ENCODE data around the gene RIPOR1.

The RIPOR1 gene

DNA sequence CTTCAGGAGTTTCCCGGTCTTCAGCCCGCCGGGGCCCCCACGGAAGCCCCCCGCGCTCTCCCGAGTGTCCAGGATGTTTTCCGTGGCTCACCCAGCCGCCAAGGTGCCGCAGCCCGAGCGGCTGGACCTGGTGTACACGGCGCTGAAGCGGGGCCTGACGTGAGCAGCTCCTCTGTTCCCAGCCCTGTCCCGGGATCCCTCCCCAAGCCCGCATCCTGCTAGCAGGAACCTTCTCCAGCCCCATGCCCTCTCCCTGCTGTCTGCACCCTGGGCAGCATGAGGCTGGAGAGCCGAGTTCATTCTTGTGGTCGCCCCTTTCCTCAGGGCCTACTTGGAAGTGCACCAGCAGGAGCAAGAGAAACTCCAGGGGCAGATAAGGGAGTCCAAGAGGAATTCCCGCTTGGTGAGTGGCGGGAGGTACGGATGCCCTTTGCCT lies 10.1 kb downstream of the RIPOR1 start:
- DNase-seq, result no peak

DNA sequence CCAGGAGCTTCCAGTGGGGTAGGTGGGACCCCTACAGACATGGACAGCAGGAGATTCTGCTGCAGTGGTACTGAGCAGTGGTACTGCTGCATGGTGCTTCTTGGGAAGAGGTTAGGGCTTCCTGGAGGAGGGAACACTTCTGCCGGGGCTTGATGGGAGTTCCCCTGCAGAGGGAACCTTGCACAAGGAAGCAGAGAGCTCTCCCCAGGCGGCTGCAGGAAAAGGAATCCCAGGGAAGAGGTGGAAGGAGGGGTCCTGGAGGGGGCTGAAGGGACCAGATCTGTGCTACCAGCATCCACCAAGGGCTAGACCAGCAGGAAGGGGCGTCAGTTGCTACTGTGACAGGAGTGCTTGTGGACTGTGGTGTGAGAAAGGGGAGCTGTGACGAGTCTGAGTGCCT lies 10.6 kb downstream of the RIPOR1 start:
- no peak for DNase-seq

- no peak for DNase-seq
Measured at GRCh38 chr16:67539691-67540635, 11.3 kb downstream of the RIPOR1 start.

GRCh38 chr16:67540756-67541155 lies 12.1 kb downstream of the RIPOR1 start:
- no peak for DNase-seq

DNA sequence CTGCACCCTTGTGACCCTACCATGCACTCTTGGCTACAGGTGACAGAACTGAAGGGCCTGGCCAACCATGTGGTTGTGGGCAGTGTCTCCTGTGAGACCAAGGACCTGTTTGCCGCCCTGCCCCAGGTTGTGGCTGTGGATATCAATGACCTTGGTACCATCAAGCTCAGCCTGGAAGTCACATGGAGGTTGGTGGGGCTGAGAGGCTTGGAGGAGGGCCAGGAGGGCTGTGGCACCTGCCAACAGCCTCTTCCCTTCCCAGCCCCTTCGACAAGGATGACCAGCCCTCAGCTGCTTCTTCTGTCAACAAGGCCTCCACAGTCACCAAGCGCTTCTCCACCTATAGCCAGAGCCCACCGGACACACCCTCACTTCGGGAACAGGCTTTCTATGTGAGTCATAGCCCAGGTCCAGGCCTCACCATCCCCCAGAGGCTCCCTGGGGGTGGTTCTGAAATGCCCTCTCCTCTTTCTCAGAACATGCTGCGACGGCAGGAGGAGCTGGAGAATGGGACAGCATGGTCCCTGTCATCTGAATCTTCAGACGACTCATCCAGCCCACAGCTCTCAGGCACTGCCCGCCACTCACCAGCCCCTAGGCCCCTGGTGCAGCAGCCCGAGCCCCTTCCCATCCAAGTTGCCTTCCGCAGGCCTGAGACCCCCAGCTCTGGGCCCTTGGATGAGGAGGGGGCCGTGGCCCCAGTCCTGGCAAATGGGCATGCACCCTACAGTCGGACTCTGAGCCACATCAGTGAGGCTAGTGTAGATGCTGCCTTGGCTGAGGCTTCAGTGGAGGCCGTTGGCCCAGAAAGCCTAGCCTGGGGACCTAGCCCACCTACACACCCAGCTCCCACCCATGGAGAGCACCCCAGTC lies 13.0 kb downstream of the RIPOR1 start:
- no peak for DNase-seq

GRCh38 chr16:67542464-67542863 lies 13.8 kb downstream of the RIPOR1 start:
- DNase-seq, result no peak

DNA sequence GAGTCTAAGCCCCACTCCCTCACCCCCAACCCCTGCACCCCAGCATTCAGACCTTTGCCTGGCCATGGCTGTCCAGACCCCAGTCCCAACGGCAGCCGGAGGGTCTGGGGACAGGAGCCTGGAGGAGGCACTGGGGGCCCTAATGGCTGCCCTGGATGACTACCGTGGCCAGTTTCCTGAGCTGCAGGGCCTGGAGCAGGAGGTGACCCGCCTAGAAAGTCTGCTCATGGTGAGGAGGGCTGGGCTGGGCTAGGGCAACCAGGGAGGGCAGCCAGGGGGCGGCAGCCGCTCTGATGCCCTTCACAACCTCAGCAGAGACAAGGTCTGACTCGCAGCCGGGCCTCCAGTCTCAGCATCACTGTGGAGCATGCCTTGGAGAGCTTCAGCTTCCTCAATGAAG lies 14.4 kb downstream of the RIPOR1 start:
- no peak for DNase-seq

- DNase-seq, result no peak
Measured at GRCh38 chr16:67543582-67543981, 15.0 kb downstream of the RIPOR1 start.

DNA sequence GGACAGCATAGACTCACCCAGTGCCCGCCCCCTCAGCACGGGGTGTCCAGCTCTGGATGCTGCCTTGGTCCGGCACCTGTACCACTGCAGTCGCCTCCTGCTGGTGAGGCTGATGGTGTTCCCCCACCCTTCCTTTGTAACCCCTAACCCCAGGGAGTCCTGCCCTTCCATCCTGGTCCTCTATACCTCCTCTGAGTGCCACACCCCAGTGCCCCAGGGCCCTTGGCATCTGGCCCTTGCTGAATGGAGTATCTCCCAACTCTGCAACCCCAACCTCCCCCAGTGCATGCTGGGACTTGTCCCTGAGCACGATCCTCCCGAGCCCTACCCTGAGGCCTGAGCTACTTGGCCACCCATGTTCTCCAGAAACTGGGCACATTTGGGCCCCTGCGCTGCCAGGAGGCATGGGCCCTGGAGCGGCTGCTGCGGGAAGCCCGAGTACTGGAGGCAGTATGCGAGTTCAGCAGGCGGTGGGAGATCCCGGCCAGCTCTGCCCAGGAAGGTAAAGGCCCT lies 15.8 kb downstream of the RIPOR1 start:
- DNase-seq, result no peak

GRCh38 chr16:67544844-67545664 lies 16.4 kb downstream of the RIPOR1 start:
- DNase-seq, result no peak

- no peak for DNase-seq
Measured at GRCh38 chr16:67545665-67546024, 17.0 kb downstream of the RIPOR1 start.

DNA sequence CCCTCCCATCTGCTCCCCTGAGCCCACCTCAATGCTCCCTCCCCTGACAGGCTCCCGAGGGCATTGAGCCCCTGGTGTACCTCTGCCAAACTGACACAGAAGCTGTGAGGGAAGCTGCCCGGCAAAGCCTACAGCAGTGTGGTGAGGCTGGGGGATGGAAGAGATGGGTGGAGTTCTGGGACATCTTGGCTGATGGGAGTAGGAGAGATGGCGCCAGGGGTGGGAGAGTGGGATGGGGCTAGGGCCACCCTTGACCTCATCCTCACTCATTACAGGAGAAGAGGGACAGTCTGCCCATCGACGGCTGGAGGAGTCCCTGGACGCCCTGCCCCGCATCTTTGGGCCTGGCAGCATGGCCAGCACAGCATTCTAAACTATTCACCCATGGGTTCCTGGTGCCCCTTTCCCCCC lies 17.5 kb downstream of the RIPOR1 start:
- no peak for DNase-seq

DNA sequence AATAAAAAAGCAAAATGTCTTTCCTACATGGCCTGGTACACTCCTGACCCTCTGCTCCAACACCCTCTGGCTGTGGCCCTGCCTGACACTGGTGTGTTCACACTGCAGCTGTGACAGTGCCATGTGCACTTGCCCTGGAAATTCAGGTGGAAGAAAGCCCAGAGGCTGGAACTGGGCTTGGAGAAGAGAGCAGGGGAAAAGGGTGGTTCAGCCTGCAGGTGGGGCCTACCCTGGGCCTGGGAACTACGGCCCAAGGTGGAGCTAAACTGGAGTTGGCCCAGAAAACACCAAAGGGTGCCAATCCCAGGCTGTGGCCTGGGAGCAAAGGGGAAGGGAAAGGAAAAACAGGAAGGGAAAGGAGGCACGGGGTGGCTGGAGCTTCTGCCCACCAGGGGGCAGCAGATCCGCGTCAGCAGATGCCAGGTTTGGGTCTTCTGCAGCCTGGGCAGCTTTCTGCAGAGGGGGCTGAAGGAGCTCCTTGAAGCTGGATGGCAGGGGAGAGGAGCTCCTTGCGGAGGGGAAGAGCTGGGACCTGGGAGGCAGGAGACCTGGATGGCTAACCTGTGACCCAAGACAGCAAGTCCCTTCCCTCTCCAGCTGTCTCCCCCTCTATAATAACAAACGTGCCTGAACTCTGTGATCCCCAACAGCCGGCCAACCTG lies 18.3 kb downstream of the RIPOR1 start:
- peak in 10 of 14 donors; percentile 18 to 67 (median 44) for DNase-seq

- DNase-seq, result no peak
Measured at GRCh38 chr16:67547423-67548264, 19.0 kb downstream of the RIPOR1 start.

DNA sequence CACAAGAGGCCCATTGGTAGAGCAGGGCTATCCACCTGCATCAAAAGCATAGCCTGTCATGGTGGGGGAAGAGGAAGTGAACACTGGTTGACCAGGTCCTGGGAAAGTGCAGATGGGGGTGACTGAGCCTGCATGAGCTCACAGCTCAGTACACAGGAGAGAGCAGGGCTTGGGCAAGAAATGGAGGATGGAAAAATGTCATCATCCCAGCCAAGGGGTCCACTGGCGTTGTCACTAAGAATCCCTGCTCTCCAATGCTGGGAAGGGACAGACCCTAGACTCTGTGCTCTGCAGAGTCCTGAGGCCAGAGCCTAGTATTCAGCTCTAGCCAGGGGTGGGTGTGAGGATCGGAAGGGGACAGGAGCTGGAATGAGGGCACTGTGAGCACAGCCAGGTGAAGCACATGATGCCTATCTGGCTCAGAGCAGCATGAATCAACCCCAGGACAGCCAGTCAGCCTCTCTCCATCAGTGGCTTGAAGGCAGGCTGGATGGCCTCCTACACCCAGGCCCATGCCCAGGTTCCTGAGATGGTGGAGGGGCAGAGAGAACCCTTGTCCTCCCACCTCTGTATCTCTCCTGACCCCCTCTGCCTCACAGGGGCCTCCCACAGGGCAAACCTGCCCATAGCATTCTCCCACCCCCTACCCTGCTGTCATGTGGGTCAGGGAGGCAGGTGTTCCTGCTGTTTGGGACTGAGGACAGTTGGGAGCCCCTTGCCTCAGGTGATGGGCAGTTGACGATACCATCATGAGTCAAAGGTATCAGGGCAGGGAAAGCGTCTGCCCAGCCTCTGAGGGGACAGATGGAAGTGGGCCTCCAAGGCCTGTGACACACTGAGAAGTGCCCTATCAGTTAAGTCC lies 19.9 kb downstream of the RIPOR1 start:
- no peak for DNase-seq

DNA sequence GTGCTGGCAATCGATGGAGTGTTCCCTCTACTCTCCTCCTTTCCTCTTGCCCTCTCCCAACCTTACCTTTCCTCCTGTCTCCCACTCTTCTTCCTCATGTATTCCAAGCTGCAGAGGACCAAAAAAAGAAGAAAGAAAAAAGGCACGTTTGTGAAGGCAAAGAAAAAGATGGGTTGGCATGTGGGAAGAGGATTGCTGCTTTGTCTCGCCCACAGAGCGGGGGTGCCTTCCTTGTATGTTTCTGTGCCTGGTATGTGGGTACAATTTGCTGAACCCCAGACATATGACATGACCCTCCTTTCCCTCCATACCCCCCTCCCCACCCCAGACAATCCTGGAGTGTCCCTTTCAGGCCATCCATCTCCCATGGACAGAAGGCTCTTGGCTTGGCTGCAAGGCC lies 20.6 kb downstream of the RIPOR1 start:
- DNase-seq, result no peak

GRCh38 chr16:67549936-67550335 lies 21.3 kb downstream of the RIPOR1 start:
- no peak for DNase-seq

DNA sequence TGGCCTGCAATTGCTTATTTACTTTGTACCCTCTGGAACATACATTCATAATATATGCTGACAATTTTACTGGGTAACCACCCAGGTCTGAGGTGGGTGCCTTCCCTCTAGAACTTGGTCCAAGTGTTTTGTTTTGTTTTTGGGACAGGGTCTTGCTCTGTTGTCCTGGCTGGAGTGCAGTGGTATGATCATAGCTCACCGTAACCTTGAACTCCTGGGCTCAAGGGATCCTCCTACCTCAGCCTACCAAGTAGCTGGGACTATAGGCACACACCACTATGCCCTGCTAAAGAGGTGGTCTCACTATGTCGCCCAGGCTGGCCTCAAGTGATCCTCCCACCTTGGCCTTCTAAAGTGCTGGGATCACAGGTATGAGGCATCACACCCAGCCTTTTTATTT lies 22.5 kb downstream of the RIPOR1 start:
- no peak for DNase-seq

GRCh38 chr16:67551972-67552371 lies 23.3 kb downstream of the RIPOR1 start:
- no peak for DNase-seq

- DNase-seq, result no peak
Measured at GRCh38 chr16:67552476-67552875, 23.8 kb downstream of the RIPOR1 start.

Measured in C1 segment of cervical spinal cord (tissue), 14 donors.